CD14-positive monocyte (primary cell): ENCODE data around the gene ADAMTS13. TPM values are rescaled to one million over a fixed set of nuclear protein-coding genes. Genes with fewer than 3 reads are reported as not detected.

Experiments used
- DNase-seq, 3 donors: peaks; one replicate each; pipeline ENCODE4 v3.0.0-alpha.2; 2011 to 2022
- H2AFZ ChIP-seq: 2 replicates; pipeline ENCODE4 v1.6.0; 2012; ENCODE audit warnings: mild to moderate bottlenecking, low read depth, low read length, inconsistent platforms; ENCODE audit not compliant: insufficient read depth, poor library complexity, severe bottlenecking
- H3K27ac ChIP-seq, 2 donors: 1 replicate in 1 of 2; 2 replicates in 1 of 2; pipeline ENCODE4 v1.5.1; 2012 to 2013; ENCODE audit warnings: low read length in 2 of 2, control low read depth in 1 of 2, inconsistent platforms in 1 of 2, low read depth in 1 of 2, mild to moderate bottlenecking in 1 of 2
- H3K27me3 ChIP-seq, 2 donors: one replicate each; pipeline versions ENCODE4 v1.6.0 to v1.6.1; 2011 to 2013; ENCODE audit warnings: low read length in 2 of 2; ENCODE audit not compliant: control insufficient read depth in 2 of 2, insufficient read depth in 2 of 2
- H3K36me3 ChIP-seq, 2 donors: replicated peaks in 1 of 2; 1 replicate in 1 of 2; 2 replicates in 1 of 2; pipeline versions ENCODE4 v1.5.1 to v1.6.1; 2012 to 2013; ENCODE audit warnings: low read length in 2 of 2, control low read depth in 1 of 2, inconsistent platforms in 1 of 2, mild to moderate bottlenecking in 1 of 2; ENCODE audit not compliant: insufficient read depth in 2 of 2, control insufficient read depth in 1 of 2
- H3K4me1 ChIP-seq, 2 donors: 1 replicate in 1 of 2; 2 replicates in 1 of 2; pipeline versions ENCODE4 v1.5.1 to v1.6.1; 2012 to 2013; ENCODE audit warnings: low read length in 2 of 2, control low read depth in 1 of 2, inconsistent platforms in 1 of 2, mild to moderate bottlenecking in 1 of 2, moderate library complexity in 1 of 2; ENCODE audit not compliant: insufficient read depth in 2 of 2, control insufficient read depth in 1 of 2
- H3K4me2 ChIP-seq: replicated peaks from 2 replicates; pipeline ENCODE3; 2012; ENCODE audit warnings: low read length, moderate library complexity, mild to moderate bottlenecking; ENCODE audit not compliant: poor library complexity, severe bottlenecking; ENCODE audit errors: extremely low read depth
- H3K4me3 ChIP-seq, 3 experiments: fragments of 200-600 bp in 1 of 3; sonication (generic) in 1 of 3; replicated peaks in 1 of 3; 1 replicate in 2 of 3; 2 replicates in 1 of 3; pipeline ENCODE4 v1.5.1; 2011 to 2013; ENCODE audit warnings: low read length in 3 of 3, mild to moderate bottlenecking in 3 of 3, control low read depth in 2 of 3, low read depth in 2 of 3, inconsistent platforms in 1 of 3, moderate library complexity in 1 of 3
- H3K79me2 ChIP-seq: 2 replicates; pipeline ENCODE4 v1.6.0; 2012; ENCODE audit warnings: mild to moderate bottlenecking, control low read depth, inconsistent platforms, low read length, moderate library complexity; ENCODE audit not compliant: insufficient read depth
- H3K9ac ChIP-seq: 2 replicates; pipeline ENCODE4 v1.6.0; 2017; ENCODE audit warnings: low read length, mild to moderate bottlenecking; ENCODE audit not compliant: insufficient read depth, poor library complexity, severe bottlenecking
- H3K9me3 ChIP-seq, 2 donors: replicated peaks in 1 of 2; 1 replicate in 1 of 2; 2 replicates in 1 of 2; pipeline versions ENCODE4 v1.5.1 to v1.6.1; 2012 to 2013; ENCODE audit warnings: low read length in 2 of 2, control low read depth in 1 of 2; ENCODE audit not compliant: control insufficient read depth in 1 of 2, insufficient read depth in 1 of 2
- H4K20me1 ChIP-seq: 2 replicates; pipeline ENCODE4 v1.6.0; 2012; ENCODE audit warnings: mild to moderate bottlenecking, low read length, control low read depth, moderate library complexity; ENCODE audit not compliant: insufficient read depth
- H3K27ac Mint-ChIP-seq, 7 donors: one replicate each; pipeline ENCODE4 v1.8.0; 2020; ENCODE audit warnings: mild to moderate bottlenecking in 7 of 7, mixed read lengths in 7 of 7, moderate library complexity in 6 of 7, inconsistent platforms in 2 of 7
- H3K27me3 Mint-ChIP-seq, 3 donors: one replicate each; pipeline ENCODE4 v1.8.0; 2021 to 2022; ENCODE audit warnings: low read depth in 3 of 3, mild to moderate bottlenecking in 3 of 3, mixed read lengths in 3 of 3, moderate library complexity in 3 of 3, inconsistent platforms in 1 of 3
- H3K36me3 Mint-ChIP-seq, 2 donors: one replicate each; pipeline ENCODE4 v1.8.0; 2020; ENCODE audit warnings: mixed read lengths in 2 of 2, inconsistent platforms in 1 of 2, mild to moderate bottlenecking in 1 of 2
- H3K4me1 Mint-ChIP-seq: one replicate; pipeline ENCODE4 v1.8.0; 2020; ENCODE audit warnings: mild to moderate bottlenecking, mixed read lengths
- H3K4me3 Mint-ChIP-seq, 2 donors: one replicate each; pipeline ENCODE4 v1.8.0; 2020; ENCODE audit warnings: mild to moderate bottlenecking in 2 of 2, mixed read lengths in 2 of 2, moderate library complexity in 1 of 2
- H3K9me3 Mint-ChIP-seq, 7 donors: one replicate each; pipeline ENCODE4 v1.8.0; 2020 to 2022; ENCODE audit warnings: mixed read lengths in 7 of 7, mild to moderate bottlenecking in 6 of 7, moderate library complexity in 6 of 7, inconsistent platforms in 2 of 7
- WGBS: methylation state at CpG from one replicate; pipeline ENCODE4 v1.1.5; 2013; ENCODE audit warnings: missing lambda C conversion rate; ENCODE audit not compliant: insufficient coverage; 5-methylcytosine and 5-hydroxymethylcytosine counted together
- intact Hi-C, 2 donors: fragments of 100-400 bp; cut with micrococcal nuclease; formaldehyde crosslinking; loops; one replicate each; pipeline versions ENCODE4 v1.15.0 to v1.15.1; 2023
- polyA plus RNA-seq, 3 donors: library from polyadenylated mRNA; depleted of rRNA in 1 of 3; unstranded in 2 of 3; stranded (reverse) in 1 of 3; fragments of 300-500 nt in 2 of 3; fragments of >200 nt in 1 of 3; fragmentation: Illumina TruSeq in 2 of 3; gene quantifications; 1 replicate in 2 of 3; 2 replicates in 1 of 3; pipeline ENCODE4 v1.2.3, GENCODE V29; 2012 to 2021
- TF ChIP-seq, protein P1 (sequence below): fragments of 200-600 bp; IDR thresholded peaks from one replicate; pipeline ENCODE4 v1.8.0; 2022; ENCODE audit warnings: antibody characterized with exemption, mild to moderate bottlenecking

ADAMTS13 gene
- polyA plus RNA-seq, 3 donors, result 0.77 TPM; not detected in 2

DNA sequence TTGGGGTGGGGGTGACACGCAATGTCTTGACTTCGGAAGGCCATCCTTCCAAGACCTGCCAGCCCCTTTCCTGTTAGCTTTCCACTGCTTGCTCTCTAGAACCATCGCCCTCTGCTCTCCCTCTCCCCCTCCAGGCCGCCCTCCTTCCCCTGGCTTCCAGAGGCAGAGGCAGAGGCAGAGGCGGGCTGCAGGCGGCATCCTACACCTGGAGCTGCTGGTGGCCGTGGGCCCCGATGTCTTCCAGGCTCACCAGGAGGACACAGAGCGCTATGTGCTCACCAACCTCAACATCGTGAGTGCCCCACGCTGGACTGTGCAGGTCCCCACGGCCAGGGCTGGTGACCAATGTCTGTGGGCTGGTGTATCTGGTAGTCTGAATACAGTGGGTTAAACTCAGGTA lies 2.0 kb downstream of the ADAMTS13 start:
- peaks cover 0 to 3% (median 0%) of the 10 kb centered on the region in 7 donors for H3K9me3 Mint-ChIP-seq

DNA sequence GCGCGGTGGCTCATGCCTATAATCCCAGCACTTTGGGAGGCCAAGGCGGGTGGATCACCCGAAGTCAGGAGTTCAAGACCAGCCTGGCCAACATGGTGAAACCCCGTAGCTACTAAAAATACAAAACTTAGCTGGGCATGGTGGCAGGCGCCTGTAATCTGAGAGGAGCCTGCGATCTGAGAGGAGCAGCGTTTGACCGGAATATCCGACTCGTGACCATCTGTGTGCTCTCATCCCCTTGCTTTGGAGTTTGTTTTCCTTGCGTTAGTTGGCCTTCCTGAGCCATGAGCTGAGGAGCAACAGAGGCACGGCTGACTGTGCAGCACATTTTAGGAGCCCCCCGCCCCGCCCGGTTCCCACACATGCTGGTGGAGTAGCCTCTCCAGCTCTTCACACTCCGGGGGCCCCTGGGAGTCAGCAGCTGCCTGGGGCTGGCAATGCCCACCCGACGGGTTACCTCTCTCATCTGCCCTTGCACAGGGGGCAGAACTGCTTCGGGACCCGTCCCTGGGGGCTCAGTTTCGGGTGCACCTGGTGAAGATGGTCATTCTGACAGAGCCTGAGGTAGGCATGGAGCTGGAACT lies 3.0 kb downstream of the ADAMTS13 start:
- DNase-seq, result no peak
- H3K27ac Mint-ChIP-seq, result no peak overlapping the region
- Histone ChIP-seq H3K9me3 (peaks cover 3 to 15% of the 10 kb centered on the region in 2 donors), H3K79me2 (no peaks in the 10 kb centered on the region), H3K36me3 (no peaks in the 10 kb centered on the region), H3K4me2 (no peak overlapping the region), H3K27me3 (peaks cover 12 to 24% of the 10 kb centered on the region in 2 donors), H3K4me3 (no peak overlapping the region), H2AFZ (no peak overlapping the region), H4K20me1 (no peaks in the 10 kb centered on the region), H3K27ac (no peak overlapping the region), H3K4me1 (peaks cover 2 to 6% of the 10 kb centered on the region in 2 donors), H3K9ac (no peak overlapping the region)
- H3K4me1 Mint-ChIP-seq, result peaks cover 3% of the 10 kb centered on the region
- no peak overlapping the region for H3K4me3 Mint-ChIP-seq
- H3K36me3 Mint-ChIP-seq, result no peaks in the 10 kb centered on the region
- TF ChIP-seq, protein P1, sequence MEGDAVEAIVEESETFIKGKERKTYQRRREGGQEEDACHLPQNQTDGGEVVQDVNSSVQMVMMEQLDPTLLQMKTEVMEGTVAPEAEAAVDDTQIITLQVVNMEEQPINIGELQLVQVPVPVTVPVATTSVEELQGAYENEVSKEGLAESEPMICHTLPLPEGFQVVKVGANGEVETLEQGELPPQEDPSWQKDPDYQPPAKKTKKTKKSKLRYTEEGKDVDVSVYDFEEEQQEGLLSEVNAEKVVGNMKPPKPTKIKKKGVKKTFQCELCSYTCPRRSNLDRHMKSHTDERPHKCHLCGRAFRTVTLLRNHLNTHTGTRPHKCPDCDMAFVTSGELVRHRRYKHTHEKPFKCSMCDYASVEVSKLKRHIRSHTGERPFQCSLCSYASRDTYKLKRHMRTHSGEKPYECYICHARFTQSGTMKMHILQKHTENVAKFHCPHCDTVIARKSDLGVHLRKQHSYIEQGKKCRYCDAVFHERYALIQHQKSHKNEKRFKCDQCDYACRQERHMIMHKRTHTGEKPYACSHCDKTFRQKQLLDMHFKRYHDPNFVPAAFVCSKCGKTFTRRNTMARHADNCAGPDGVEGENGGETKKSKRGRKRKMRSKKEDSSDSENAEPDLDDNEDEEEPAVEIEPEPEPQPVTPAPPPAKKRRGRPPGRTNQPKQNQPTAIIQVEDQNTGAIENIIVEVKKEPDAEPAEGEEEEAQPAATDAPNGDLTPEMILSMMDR, result no peak
- peaks cover 0 to 6% (median 2%) of the 10 kb centered on the region in 7 donors for H3K9me3 Mint-ChIP-seq
- intact Hi-C loops, result no loop called here
- WGBS, result 92% methylated on average over 20 of the region's 22 CpGs
- peaks cover 26 to 38% (median 32%) of the 10 kb centered on the region in 3 donors for H3K27me3 Mint-ChIP-seq

More for the DNA sequence above, 2.0 kb downstream of the ADAMTS13 start:
- Mint-ChIP-seq H3K4me1 (peaks cover 2% of the 10 kb centered on the region), H3K36me3 (no peaks in the 10 kb centered on the region), H3K27ac (no peak overlapping the region), H3K4me3 (no peak overlapping the region), H3K27me3 (peaks cover 17 to 31% (median 24%) of the 10 kb centered on the region in 3 donors)
- H2AFZ ChIP-seq, result no peak overlapping the region
- intact Hi-C loops, result loop anchor here in 1 of 2 donors (5.0 kb wide), 1 partner anchor 33 kb away; the partner anchor contains the start of gene CACFD1
- no peaks in the 10 kb centered on the region for H3K4me1 ChIP-seq
- H3K4me3 ChIP-seq, result no peak overlapping the region
- peaks cover 0 to 6% of the 10 kb centered on the region in 2 donors for H3K9me3 ChIP-seq
- 93% methylated on average over 6 of the region's 12 CpGs for WGBS
- H3K9ac ChIP-seq, result no peak overlapping the region
- H3K79me2 ChIP-seq, result no peaks in the 10 kb centered on the region
- peaks cover 8 to 15% of the 10 kb centered on the region in 2 donors for H3K27me3 ChIP-seq
- H4K20me1 ChIP-seq, result no peaks in the 10 kb centered on the region
- no peak overlapping the region for H3K27ac ChIP-seq
- H3K4me2 ChIP-seq, result no peak overlapping the region
- H3K36me3 ChIP-seq, result no peaks in the 10 kb centered on the region
- TF ChIP-seq, protein P1, result no peak
- no peak for DNase-seq
